PC-9 (cell line): ENCODE data around the gene TMEM119. TPM values are rescaled to one million over a fixed set of nuclear protein-coding genes. Genes with fewer than 3 reads are reported as not detected.
"Not testable (repeated sequence)": the region's sequence is repeated elsewhere in the genome, so short reads cannot be mapped to it uniquely, and the experiment has no call there.

Source experiments
- BruUV-seq: library from RNA; stranded (reverse); fragments of 400-500 nt; replicated peaks from 2 replicates; lab custom pipeline; 2021; lab: Mats Ljungman, UMichigan
- CTCF ChIA-PET: fragments of 300-600 bp; sonication (Branson Sonifier 250); formaldehyde crosslinking; loops from one replicate; lab custom pipeline; 2022; ENCODE audit warnings: antibody characterized with exemption; lab: Charles Lee
- POLR2A ChIA-PET: fragments of 300-600 bp; sonication (Branson Sonifier 250); formaldehyde crosslinking; loops from one replicate; lab custom pipeline; 2022; ENCODE audit warnings: antibody characterized with exemption; ENCODE audit not compliant: unreplicated experiment; lab: Charles Lee
- DNase-seq, 2 experiments: peaks; one replicate each; pipeline versions ENCODE4 v3.0.0 to v3.0.0-alpha.2; 2015 to 2022; ENCODE audit warnings: mixed read lengths in 1 of 2
- H2AFZ ChIP-seq: fragments of 200-600 bp; sonication (generic); 2 replicates; pipeline ENCODE4 v1.8.1; 2017; ENCODE audit warnings: antibody characterized with exemption
- H3F3A ChIP-seq: fragments of 200-600 bp; sonication (generic); 2 replicates; pipeline ENCODE4 v1.8.1; 2017; ENCODE audit warnings: antibody characterized with exemption, mild to moderate bottlenecking, low read depth; ENCODE audit not compliant: insufficient read depth
- H3K27ac ChIP-seq: fragments of 200-600 bp; sonication (generic); 2 replicates; pipeline ENCODE4 v1.6.1; 2016; ENCODE audit warnings: mixed run types
- H3K27me3 ChIP-seq: fragments of 200-600 bp; sonication (generic); 2 replicates; pipeline ENCODE4 v1.6.1; 2016; ENCODE audit warnings: low read depth, mixed run types; ENCODE audit not compliant: insufficient read depth
- H3K36me3 ChIP-seq: fragments of 200-600 bp; sonication (generic); 2 replicates; pipeline ENCODE4 v1.6.1; 2016; ENCODE audit warnings: low read depth, mixed run types
- H3K4me1 ChIP-seq: fragments of 200-600 bp; sonication (generic); replicated peaks from 2 replicates; pipeline ENCODE4 v1.6.1; 2016; ENCODE audit warnings: mixed run types; ENCODE audit not compliant: insufficient read depth
- H3K4me2 ChIP-seq: fragments of 200-600 bp; sonication (generic); 2 replicates; pipeline ENCODE4 v1.6.1; 2017; ENCODE audit warnings: mixed run types
- H3K4me3 ChIP-seq: fragments of 200-600 bp; sonication (generic); 2 replicates; pipeline ENCODE4 v1.6.1; 2016; ENCODE audit warnings: mixed run types
- H3K79me2 ChIP-seq: fragments of 200-600 bp; sonication (generic); 2 replicates; pipeline ENCODE4 v1.6.1; 2017; ENCODE audit warnings: low read depth, mixed run types
- H3K9me2 ChIP-seq: fragments of 200-600 bp; sonication (generic); 2 replicates; pipeline ENCODE4 v1.8.1; 2017; ENCODE audit warnings: mild to moderate bottlenecking; ENCODE audit not compliant: insufficient read depth
- H3K9me3 ChIP-seq: fragments of 200-600 bp; sonication (generic); 2 replicates; pipeline ENCODE4 v1.8.1; 2016; ENCODE audit warnings: low read depth; ENCODE audit not compliant: insufficient read depth
- H4K20me1 ChIP-seq: fragments of 200-600 bp; sonication (generic); 2 replicates; pipeline ENCODE4 v1.8.1; 2017; ENCODE audit not compliant: insufficient read depth
- CTCF ChIP-seq: fragments of 200-600 bp; sonication (generic); conservative IDR thresholded peaks from 2 replicates; pipeline ENCODE4 v1.6.1; 2017; ENCODE audit warnings: mixed run types, antibody characterized with exemption, mild to moderate bottlenecking, moderate library complexity
- EZH2 ChIP-seq: fragments of 200-600 bp; sonication (generic); IDR thresholded peaks from 2 replicates; pipeline ENCODE4 v1.8.0; 2017; ENCODE audit warnings: antibody characterized with exemption, low read depth
- intact Hi-C: fragments of 100-400 bp; cut with micrococcal nuclease; formaldehyde crosslinking; loops from one replicate; pipeline ENCODE4 v1.10.0; 2022; ENCODE audit not compliant: unreplicated experiment
- total RNA-seq: library from RNA; stranded (reverse); gene quantifications from 2 replicates; pipeline ENCODE4 v1.2.3, GENCODE V29; 2021

Gene TMEM119
- total RNA-seq, 1 experiment from 2014 or later = not detected

GRCh38 chr12:108559748-108560147, 38.1 kb downstream of the TMEM119 start:
- no peaks in the 10 kb centered on the region for H3K9me2 ChIP-seq
- BruUV-seq = no TSS peak
- peak overlapping the region; percentile 87 for H3K4me2 ChIP-seq
- peaks cover 15% of the 10 kb centered on the region for H3K4me1 ChIP-seq
- no peaks in the 10 kb centered on the region for H3K27me3 ChIP-seq
- intact Hi-C loops = loop anchor here (10.0 kb wide), 1 partner anchor 105 kb away; no protein-coding TSS in a partner anchor
- TF ChIP-seq EZH2 = no peak
- TF ChIP-seq CTCF = no peak
- H3F3A ChIP-seq = 0 out of 2 replicates have a peak, but pooled peaks cover 8% of the 10 kb centered on the region
- DNase-seq = no peak
- no peak overlapping the region for H2AFZ ChIP-seq
- peaks cover 83% of the 10 kb centered on the region for H3K79me2 ChIP-seq
- no peaks in the 10 kb centered on the region for H3K9me3 ChIP-seq
- ChIA-PET POLR2A (no interaction called here), CTCF (no interaction called here)
- H3K4me3 ChIP-seq = peak overlapping the region; percentile 72
- peaks cover 45% of the 10 kb centered on the region for H4K20me1 ChIP-seq
- peak overlapping the region; percentile 85 for H3K27ac ChIP-seq
- H3K36me3 ChIP-seq = peaks cover 15% of the 10 kb centered on the region; the same call in 1 of the 2 replicates

GRCh38 chr12:108559007-108559655, 38.8 kb downstream of the TMEM119 start:
- no peaks in the 10 kb centered on the region for H3K27me3 ChIP-seq
- peak overlapping the region; percentile 72; the same call in 1 of the 2 replicates for H3K4me3 ChIP-seq
- H3K79me2 ChIP-seq = peaks cover 83% of the 10 kb centered on the region
- DNase-seq = no peak
- H3F3A ChIP-seq = 0 out of 2 replicates have a peak, but pooled peaks cover 10% of the 10 kb centered on the region
- peaks cover 47% of the 10 kb centered on the region for H4K20me1 ChIP-seq
- H3K27ac ChIP-seq = no peak overlapping the region
- no peak overlapping the region for H2AFZ ChIP-seq
- BruUV-seq = no TSS peak
- peaks cover 15% of the 10 kb centered on the region for H3K4me1 ChIP-seq
- intact Hi-C loops = no loop called here
- H3K9me3 ChIP-seq = no peaks in the 10 kb centered on the region
- TF ChIP-seq EZH2 = no peak
- no peak for TF ChIP-seq CTCF
- H3K36me3 ChIP-seq = 0 out of 2 replicates have a peak, but pooled peaks cover 9% of the 10 kb centered on the region
- CTCF ChIA-PET = no interaction called here
- H3K9me2 ChIP-seq = no peaks in the 10 kb centered on the region
- H3K4me2 ChIP-seq = peak overlapping the region; percentile 87
- POLR2A ChIA-PET = no interaction called here

- H3K27ac ChIP-seq, H3K9me3 ChIP-seq, DNase-seq, BruUV-seq, POLR2A ChIA-PET, intact Hi-C loops, H3K4me3 ChIP-seq, H3K9me2 ChIP-seq, CTCF ChIA-PET, H3K4me2 ChIP-seq, H2AFZ ChIP-seq, H3K27me3 ChIP-seq, H3F3A ChIP-seq: not testable (repeated sequence)
- Histone ChIP-seq H3K4me1 (peaks cover 10% of the 10 kb centered on the region), H4K20me1 (peaks cover 82% of the 10 kb centered on the region), H3K36me3 (0 out of 2 replicates have a peak, but pooled peaks cover 11% of the 10 kb centered on the region), H3K79me2 (peaks cover 99% of the 10 kb centered on the region)
Observed at GRCh38 chr12:108555383-108555782, 42.5 kb downstream of the TMEM119 start.
